ENCODE data around the gene C11orf91.

- TF ChIP-seq, protein P1, sequence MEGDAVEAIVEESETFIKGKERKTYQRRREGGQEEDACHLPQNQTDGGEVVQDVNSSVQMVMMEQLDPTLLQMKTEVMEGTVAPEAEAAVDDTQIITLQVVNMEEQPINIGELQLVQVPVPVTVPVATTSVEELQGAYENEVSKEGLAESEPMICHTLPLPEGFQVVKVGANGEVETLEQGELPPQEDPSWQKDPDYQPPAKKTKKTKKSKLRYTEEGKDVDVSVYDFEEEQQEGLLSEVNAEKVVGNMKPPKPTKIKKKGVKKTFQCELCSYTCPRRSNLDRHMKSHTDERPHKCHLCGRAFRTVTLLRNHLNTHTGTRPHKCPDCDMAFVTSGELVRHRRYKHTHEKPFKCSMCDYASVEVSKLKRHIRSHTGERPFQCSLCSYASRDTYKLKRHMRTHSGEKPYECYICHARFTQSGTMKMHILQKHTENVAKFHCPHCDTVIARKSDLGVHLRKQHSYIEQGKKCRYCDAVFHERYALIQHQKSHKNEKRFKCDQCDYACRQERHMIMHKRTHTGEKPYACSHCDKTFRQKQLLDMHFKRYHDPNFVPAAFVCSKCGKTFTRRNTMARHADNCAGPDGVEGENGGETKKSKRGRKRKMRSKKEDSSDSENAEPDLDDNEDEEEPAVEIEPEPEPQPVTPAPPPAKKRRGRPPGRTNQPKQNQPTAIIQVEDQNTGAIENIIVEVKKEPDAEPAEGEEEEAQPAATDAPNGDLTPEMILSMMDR (conservative IDR thresholded peaks at IDR 0.05 in 1 of 2, IDR thresholded peaks at IDR 0.05 in 1 of 2; ENCODE audit: low read depth in 1 of 2, low read length in 2 of 2): no peak
- TF ChIP-seq EZH2 (IDR thresholded peaks at IDR 0.05; ENCODE audit: low read length, missing control alignments): no peak
Measured at GRCh38 chr11:33656768-33657167, 43.9 kb downstream of the C11orf91 start.

Data from fibroblast of lung (primary cell).